Left forelimb (tissue), 1 donor: Measurements from ENCODE around the gene ABLIM2.

Experiments used
- DNase-seq: peaks from one replicate; pipeline ENCODE4 v3.0.0-alpha.2; 2018; ENCODE audit warnings: low spot score

Gene ABLIM2

DNA sequence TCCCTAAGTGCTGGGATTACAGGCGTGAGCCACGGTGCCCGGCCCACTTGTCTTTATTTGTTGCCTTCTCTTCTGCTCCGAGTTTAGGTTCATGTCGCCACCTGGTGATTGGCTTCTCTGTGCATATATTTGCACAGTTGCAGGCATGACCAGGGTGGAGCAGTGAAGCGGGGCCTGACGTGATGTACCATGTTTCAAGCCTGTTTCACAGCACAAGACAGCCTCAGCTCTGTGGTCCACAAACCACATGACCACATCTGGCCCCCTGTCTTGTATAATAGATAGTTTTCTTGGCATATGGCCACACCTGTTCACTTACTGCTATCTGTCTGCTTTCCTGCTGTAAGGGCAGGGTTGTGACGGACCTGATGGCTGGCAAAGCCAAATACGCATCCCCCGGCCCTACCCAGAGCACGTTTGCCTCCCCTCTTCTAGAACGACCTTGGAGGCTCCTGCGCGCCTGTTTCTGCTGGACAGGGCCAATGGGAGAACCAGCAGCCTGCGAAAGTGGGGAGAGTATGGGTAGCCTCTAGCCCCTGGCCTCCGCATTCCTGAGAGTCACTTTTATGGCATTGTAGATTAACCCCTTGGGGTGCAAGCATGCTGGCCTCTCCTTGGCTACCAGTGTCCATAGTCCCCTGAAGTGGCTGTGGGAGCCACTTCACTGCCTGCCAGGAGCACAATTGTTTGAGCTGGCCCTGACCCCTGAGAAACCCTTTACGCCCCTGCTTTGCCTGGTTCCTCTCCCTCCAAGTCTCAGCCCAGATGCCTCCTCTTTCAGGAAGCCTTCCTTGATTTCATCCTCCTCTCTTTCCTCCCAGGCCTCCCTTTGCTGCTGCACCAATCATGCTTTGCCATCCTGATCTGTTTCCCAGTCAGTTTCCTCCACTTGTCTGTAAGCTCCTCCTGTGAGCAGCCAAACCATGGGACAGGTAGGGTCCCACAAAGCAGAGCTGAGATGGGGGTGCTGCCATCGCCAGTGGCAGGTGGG lies 34.4 kb upstream of the ABLIM2 start:
- no peak for DNase-seq

- DNase-seq, result no peak
Measured at GRCh38 chr4:8191136-8191747, 32.6 kb upstream of the ABLIM2 start.

DNA sequence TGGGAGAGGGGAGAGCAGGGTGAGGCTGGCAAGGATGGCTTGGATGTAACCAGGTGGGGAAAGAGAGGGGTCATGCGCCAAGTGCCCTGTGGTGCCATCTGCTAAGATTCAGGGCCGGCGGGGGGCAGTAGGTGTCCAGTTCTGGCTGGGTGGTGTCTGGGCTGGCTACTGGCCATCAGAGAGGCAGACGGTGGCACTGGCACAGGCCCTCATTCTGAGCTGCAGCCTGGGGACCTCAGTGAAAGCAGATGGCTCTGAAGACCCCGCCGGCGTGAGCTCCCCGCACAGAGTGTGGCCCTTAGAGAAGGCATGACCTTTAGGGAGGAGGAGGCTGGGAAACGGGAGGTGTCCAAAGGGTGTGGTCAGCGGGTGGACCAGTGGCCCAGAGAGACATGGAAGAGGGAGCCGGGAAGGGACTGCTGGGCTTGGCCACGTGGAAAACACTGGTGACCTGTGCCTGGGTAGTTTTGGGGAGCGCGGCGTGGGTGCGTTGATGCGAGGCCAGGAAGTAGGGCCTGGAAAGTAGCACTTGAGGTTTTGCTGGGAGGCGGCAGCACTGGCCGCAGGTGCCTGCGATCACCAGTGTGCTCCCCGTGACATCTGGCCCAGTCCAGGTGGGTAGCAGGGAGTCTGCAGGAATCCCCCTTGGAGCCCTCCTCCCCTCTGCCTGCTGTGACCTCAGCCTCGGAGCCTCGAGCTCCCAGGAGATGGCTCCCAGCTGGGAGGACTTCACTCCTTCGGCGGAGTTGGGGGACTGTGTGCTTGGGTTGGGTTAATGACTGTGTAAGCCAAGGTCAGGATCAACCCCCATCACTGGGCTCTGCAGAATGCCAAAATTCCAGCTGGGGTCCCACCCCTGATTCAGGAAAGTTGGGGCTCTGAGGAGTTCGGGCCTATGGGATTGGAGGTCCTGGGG lies 31.2 kb upstream of the ABLIM2 start:
- DNase-seq, result no peak

DNA sequence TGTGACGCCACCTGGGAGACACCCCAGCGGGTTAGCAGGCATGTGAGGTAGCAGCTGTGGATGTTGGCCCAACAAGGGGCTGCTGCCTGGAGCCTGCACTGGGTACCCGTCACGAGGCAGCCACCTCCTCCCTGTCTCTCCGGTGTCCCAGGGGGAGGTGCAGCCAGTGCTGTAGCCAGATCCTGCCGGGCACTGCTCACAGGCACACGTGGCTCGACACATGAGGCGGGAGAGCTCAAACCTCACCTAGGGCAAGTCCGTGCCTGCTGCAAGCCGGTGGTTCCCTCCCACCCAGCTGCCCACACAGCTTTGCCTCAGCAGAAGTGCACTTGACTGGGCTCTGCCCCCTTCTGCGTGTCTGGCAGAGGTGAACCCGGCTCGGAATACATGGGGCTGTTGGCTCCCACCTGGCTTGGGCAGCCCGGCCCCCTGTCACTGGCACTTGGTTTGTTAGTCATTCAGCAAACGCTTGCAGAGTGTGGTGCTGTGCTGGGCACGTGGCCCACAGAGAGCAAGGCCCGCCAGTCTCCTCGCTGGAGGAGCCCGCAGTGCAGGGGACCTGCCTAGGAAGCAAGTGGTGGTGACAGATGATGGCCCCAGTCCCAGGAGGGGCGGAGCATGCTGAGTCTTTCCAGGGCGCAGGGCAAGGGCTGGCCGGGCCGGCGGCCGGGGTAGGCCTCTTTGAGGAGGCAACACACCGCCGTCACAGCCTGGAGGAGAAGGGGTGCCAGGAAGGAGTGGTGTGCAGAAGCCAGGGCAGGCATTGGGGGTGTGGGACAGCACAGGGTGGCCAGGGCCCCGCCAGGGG lies 30.3 kb upstream of the ABLIM2 start:
- DNase-seq, result no peak

DNA sequence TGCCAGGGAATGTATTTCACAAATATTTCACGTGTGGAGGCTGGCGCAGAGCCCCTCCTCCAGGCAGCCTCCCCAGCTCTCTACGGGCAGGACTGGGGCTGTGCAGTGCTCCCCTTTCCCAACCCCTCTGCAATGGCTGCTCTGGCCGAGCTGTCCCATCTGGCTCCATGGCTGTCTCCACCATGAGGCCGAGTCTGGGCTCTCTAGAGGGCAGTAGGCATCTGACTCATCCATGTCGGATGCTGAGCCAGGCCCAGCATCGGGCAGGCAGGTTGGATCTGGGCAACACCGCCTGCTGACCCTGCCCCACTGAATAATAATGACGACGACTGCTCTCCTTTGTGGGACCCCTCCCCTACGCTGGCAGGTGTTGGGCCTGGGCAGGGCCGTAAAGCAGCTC lies 29.5 kb upstream of the ABLIM2 start:
- no peak for DNase-seq

DNA sequence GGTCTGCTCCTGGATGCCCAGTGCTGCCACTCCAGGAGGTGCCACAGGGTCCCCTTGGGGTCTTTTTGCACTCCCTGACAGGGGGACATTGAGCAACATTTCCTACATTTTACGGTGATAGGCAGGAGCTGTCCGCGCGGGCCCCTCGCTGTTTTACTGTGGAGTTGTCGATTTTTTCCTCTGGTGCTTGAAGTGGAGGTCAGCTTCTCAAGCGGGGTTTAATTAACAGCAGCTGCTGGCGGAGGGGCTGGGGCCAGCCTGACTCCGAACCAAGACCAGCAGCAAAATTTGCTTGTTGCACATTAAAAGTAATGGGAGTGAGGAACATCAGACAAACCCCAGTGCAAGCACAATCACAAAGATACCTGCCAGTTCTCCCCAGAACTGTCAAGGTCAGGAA lies 27.3 kb upstream of the ABLIM2 start:
- DNase-seq, result no peak

DNA sequence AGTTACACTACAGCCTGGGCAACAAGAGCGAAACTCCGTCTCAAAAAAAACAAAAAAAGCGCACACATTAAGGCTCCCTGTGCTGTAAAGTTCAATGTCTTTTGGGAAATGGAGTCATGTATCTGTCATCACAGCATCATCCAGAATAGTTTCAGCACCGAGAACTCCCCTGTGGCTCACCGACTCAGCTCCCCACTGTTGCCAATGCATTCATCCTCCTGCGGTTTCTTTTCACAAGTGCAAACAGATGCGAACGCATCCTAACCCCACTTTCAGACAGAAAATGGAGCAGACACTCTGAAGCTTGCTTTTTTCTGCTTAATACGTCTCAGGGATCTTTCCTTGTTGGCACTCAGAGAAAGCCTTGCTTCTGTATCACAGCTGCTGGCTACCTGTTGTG lies 26.7 kb upstream of the ABLIM2 start:
- no peak for DNase-seq

GRCh38 chr4:8184061-8184460 lies 25.4 kb upstream of the ABLIM2 start:
- DNase-seq, result no peak

DNA sequence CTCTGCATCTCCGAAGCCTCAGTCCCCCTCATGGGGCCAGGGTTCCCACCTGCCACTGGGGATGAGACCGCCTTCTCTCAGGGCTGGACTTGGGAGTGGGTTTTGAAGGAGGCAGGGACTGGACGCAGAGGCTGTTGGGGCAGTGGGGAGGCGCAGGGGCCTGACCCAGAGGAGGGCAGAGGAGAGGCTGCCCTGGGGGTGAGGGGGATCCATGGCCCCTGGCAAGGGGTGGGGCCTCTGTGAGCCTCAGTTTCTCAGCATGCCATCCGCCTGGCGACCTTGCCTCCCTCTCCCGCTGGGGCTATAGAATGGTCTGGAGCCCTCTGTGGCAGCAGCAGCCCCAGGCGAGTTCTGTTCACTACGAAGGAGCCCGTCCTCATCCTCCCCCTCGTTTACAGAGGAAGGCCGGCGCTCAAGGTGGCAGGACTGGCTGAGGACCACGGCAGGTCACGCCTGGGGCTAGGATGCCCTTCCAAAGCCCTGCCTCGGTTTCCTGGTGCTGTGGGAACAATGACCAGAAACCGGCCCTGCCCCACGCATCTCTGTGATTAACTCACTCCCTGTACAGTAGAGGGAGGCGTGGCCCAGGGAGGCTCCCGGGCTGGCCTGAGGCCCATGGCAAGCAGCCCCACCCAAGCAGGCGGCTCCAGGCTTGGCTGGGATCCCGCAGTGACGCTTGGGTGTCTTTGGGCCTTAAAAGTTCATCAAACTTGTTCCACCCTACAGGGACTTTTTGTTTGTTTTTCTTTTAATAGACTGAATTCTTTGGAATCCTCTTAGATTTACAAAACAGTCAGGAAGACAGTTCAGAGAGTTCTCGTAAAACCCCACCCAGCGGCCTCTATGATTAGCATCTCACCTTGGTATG lies 24.5 kb upstream of the ABLIM2 start:
- no peak for DNase-seq

GRCh38 chr4:8182294-8182693 lies 23.7 kb upstream of the ABLIM2 start:
- DNase-seq, result no peak

DNA sequence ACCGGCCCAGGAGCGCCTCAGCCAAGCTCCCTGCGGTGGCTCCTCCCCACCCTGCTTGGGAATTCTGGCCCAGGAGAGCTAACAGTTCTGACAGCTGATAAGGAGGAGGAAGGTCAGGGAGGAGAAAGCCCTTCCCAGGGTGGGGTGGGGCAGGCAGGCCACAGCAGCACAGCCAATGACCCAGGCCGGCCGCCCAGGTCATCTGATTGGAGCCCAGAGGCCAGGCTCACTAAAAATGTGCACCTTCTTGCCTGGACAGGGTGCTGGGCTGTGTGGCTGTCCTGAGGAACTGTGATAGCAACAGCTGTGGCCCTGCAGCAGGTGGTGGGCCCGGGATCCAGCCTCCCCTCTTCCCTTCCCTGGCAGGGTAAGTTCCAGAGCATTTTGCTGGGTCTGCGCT lies 23.2 kb upstream of the ABLIM2 start:
- DNase-seq, result no peak

DNA sequence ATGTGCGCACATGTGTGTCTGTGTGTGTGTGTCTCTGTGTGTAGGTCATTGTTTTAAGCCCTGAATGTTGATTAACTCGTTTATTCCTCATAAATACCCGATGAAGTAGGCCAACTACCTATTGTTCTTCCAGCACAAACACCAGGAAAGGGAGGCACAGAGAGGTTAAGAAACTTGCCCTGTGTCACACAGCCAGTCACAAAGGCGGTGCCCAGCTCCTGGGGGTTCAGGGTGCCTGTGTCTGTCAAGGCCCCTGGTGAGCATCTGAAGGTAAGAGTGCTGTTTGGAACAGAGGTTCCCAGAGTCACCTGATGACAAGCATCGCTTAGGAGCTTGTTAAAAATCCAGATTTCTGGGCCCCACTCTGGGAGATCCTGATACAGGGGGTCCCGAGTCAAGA lies 22.5 kb upstream of the ABLIM2 start:
- no peak for DNase-seq

GRCh38 chr4:8180310-8181093 lies 21.9 kb upstream of the ABLIM2 start:
- no peak for DNase-seq

DNA sequence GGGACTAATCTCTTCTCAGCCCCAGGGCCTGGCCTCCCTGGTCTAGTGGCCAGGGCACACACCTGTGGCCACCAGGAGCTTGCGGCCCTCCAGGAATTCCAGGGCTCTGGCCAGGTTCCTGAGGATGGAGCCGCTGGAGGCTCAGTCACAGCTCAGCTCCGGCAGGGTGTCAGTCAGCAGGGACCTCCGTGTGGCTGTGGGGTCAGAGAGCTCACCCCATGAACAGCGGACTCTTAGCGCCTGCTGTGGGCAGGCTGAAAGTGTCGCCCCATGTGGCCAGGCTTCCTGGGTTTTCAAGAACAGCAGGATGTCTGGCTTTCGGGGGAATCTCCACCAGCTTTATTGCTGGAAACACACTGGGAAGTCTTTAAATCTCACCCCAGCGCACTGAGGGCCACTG lies 21.2 kb upstream of the ABLIM2 start:
- no peak for DNase-seq

- DNase-seq, result no peak
Measured at GRCh38 chr4:8179074-8179473, 20.5 kb upstream of the ABLIM2 start.

DNA sequence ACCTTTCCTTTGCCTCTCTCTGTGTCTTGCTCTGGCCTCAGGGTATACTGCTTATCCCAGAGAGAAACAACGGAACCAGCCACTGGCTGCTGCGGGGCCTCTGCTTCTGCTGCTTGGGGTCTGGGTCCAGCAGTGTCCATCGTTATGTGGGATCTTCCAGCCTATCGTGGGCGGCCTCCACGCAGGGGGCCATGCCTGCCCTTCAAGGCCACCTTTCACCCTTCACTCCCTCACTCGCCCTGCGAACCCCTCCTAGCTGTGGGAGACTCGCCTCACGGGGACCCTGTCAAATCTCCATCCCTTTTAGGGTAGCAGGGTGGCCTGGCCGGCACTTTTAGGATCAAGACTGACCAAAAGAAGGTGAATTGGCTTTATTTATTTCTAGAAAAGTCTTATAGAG lies 19.3 kb upstream of the ABLIM2 start:
- DNase-seq, result no peak

DNA sequence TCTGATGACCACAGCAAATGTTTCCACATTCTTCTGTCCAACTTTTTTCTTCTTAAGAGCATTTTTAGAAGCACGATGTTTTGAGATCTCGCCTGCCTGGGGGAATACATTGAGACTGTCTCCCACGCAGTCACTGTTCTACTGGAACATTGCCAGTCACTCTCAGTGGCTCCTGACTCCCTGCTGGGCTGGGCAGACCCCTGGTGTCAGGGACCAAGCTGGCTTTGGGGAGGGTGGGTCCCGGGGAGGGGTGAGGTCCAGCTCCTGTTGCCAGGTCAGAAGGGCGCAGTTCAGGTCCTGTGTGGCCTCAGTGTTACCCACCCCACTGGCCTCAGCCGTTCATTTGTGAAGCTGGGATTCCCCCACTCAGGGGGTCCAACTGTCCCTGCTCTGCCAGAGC lies 18.9 kb upstream of the ABLIM2 start:
- DNase-seq, result no peak

GRCh38 chr4:8176547-8177399 lies 18.2 kb upstream of the ABLIM2 start:
- DNase-seq, result no peak

GRCh38 chr4:8175686-8176085 lies 17.1 kb upstream of the ABLIM2 start:
- no peak for DNase-seq
